Measurements from ENCODE around the gene HEMK1. TPM values are rescaled to one million over a fixed set of nuclear protein-coding genes. Genes with fewer than 3 reads are reported as not detected.

Gene HEMK1
- total and polyA plus RNA-seq, 7 donors, result 5.0 to 17.7 (median 9.6) TPM

GRCh38 chr3:50639055-50639494 is 69.8 kb downstream of the HEMK1 start:
- WGBS, 2 donors, result 93 to 94% methylated on average over 6 of the region's 6 CpGs

DNA sequence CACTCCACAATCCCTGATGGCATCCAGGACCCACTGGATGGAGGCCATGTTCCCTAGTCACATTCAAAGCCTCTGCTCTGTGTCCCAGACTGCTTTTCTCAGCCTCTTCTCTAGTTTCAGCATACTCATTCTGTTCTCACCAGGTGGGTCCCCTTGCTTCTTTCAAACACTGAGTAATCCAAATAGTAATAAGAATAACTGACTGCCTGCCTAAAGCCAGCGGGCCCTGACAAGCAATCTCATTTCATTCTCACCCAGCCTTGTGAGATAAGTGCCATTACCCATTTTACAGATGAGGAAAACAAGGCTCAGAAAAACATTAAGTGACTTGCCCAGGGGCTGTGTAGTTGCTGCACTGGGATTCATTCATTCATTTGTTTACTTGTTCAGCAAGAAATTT is 73.1 kb downstream of the HEMK1 start:
- Histone ChIP-seq H3K36me3 (peaks cover 0 to 59% (median 13%) of the 10 kb centered on the region in 4 donors), H3K9me3 (no peaks in the 10 kb centered on the region), H3K27me3 (no peaks in the 10 kb centered on the region), H3K4me1 (no peaks in the 10 kb centered on the region), H3K27ac (no peak overlapping the region), H3K4me3 (no peak overlapping the region)
- 87 to 97% methylated on average over 1 of the region's 1 CpG for WGBS, 2 donors
- TF ChIP-seq POLR2AphosphoS5 (IDR thresholded peaks at IDR 0.05) (no peak), EP300 (IDR thresholded peaks at IDR 0.05) (no peak), POLR2A (IDR thresholded peaks at IDR 0.05) (no peak)
- TF ChIP-seq, protein P1, sequence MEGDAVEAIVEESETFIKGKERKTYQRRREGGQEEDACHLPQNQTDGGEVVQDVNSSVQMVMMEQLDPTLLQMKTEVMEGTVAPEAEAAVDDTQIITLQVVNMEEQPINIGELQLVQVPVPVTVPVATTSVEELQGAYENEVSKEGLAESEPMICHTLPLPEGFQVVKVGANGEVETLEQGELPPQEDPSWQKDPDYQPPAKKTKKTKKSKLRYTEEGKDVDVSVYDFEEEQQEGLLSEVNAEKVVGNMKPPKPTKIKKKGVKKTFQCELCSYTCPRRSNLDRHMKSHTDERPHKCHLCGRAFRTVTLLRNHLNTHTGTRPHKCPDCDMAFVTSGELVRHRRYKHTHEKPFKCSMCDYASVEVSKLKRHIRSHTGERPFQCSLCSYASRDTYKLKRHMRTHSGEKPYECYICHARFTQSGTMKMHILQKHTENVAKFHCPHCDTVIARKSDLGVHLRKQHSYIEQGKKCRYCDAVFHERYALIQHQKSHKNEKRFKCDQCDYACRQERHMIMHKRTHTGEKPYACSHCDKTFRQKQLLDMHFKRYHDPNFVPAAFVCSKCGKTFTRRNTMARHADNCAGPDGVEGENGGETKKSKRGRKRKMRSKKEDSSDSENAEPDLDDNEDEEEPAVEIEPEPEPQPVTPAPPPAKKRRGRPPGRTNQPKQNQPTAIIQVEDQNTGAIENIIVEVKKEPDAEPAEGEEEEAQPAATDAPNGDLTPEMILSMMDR (IDR thresholded peaks at IDR 0.05), result no peak
- intact Hi-C loops (cut with DNase I), result no loop called here
- DNase-seq, result no peak

More at GRCh38 chr3:50639055-50639494, 69.8 kb downstream of the HEMK1 start:
- Histone ChIP-seq H3K27ac (no peak overlapping the region), H3K4me1 (no peaks in the 10 kb centered on the region), H3K36me3 (peaks cover 0 to 33% (median 5%) of the 10 kb centered on the region in 4 donors), H3K9me3 (no peaks in the 10 kb centered on the region), H3K27me3 (no peaks in the 10 kb centered on the region), H3K4me3 (no peak overlapping the region)
- intact Hi-C loops (cut with DNase I), result no loop called here
- DNase-seq, result no peak
- no peak for TF ChIP-seq EP300 (IDR thresholded peaks at IDR 0.05)
- TF ChIP-seq POLR2AphosphoS5 (IDR thresholded peaks at IDR 0.05), result no peak
- TF ChIP-seq POLR2A (IDR thresholded peaks at IDR 0.05), result no peak
- TF ChIP-seq, protein P1 (IDR thresholded peaks at IDR 0.05), result no peak

DNA sequence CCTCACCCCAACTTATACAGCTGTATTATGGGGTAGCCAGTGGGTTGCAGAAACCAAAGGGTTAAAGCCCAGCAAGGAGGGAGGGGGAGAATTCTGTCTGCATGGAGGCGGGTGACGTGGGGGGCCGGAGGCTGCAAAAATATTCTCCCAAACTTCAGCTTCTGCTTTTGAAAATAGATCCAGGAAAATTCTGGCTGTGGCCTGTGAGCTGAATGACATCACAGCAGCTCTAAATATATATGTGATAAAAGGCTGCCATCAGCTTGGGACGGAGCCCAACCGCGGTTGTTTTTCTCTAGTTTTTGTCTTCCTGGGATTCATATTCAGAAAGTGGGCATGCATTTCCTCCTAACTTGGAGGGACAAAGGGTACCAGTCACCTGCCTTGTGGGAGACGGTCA is 75.2 kb downstream of the HEMK1 start:
- H3K9me3 ChIP-seq, result no peaks in the 10 kb centered on the region
- H3K4me1 ChIP-seq, result peaks cover 0 to 14% (median 9%) of the 10 kb centered on the region in 4 donors
- no peak overlapping the region for H3K4me3 ChIP-seq
- intact Hi-C loops (cut with DNase I), result no loop called here
- 88 to 90% methylated on average over 7 of the region's 7 CpGs for WGBS, 2 donors
- H3K27me3 ChIP-seq, result no peaks in the 10 kb centered on the region
- no peak for TF ChIP-seq POLR2AphosphoS5 (IDR thresholded peaks at IDR 0.05)
- H3K27ac ChIP-seq, result no peak overlapping the region
- DNase-seq, result no peak
- H3K36me3 ChIP-seq, result peaks cover 0 to 65% (median 13%) of the 10 kb centered on the region in 4 donors

GRCh38 chr3:50645378-50645777 is 76.1 kb downstream of the HEMK1 start:
- intact Hi-C loops (cut with DNase I), result no loop called here
- Histone ChIP-seq H3K27ac (no peak overlapping the region), H3K36me3 (peaks cover 0 to 65% (median 13%) of the 10 kb centered on the region in 4 donors), H3K4me1 (peaks cover 0 to 18% (median 12%) of the 10 kb centered on the region in 4 donors), H3K9me3 (no peaks in the 10 kb centered on the region), H3K27me3 (no peaks in the 10 kb centered on the region), H3K4me3 (no peak overlapping the region)
- no peak for TF ChIP-seq EP300 (IDR thresholded peaks at IDR 0.05)
- no peak for TF ChIP-seq POLR2A (IDR thresholded peaks at IDR 0.05)
- TF ChIP-seq, protein P1 (IDR thresholded peaks at IDR 0.05), result no peak
- no peak for TF ChIP-seq POLR2AphosphoS5 (IDR thresholded peaks at IDR 0.05)
- 91 to 95% methylated on average over 2 of the region's 2 CpGs for WGBS, 2 donors
- no peak for DNase-seq

Other genes starting within 250 kb of the HEMK1 start
- gene HYAL2, start 246.8 kb upstream of the HEMK1 start, total RNA-seq, result 10 to 100 TPM; 41.6 to 62.6 (median 49.4) TPM
- 10 to 100 TPM in 2 of 3 donors, 1 to 10 TPM in 1; 8.6 to 45.8 (median 13.8) TPM for gene HYAL2, start 246.8 kb upstream of the HEMK1 start, polyA plus RNA-seq
- 10 to 100 TPM; 23.2 to 54.7 (median 38.0) TPM for gene TUSC2, start 241.3 kb upstream of the HEMK1 start, total RNA-seq
- 10 to 100 TPM; 28.7 to 37.1 (median 33.0) TPM for gene TUSC2, start 241.3 kb upstream of the HEMK1 start, polyA plus RNA-seq
- gene RASSF1, start 228.7 kb upstream of the HEMK1 start, total RNA-seq, result 10 to 100 TPM; 27.4 to 29.8 (median 28.5) TPM
- 10 to 100 TPM; 16.4 to 41.7 (median 21.0) TPM for gene RASSF1, start 228.7 kb upstream of the HEMK1 start, polyA plus RNA-seq
- 1 to 10 TPM in 1 of 4 donors, not detected in 3; 1.2 TPM for gene ZMYND10, start 223.8 kb upstream of the HEMK1 start, total RNA-seq
- under 1 TPM in 1 of 3 donors, not detected in 2; 0.77 TPM for gene ZMYND10, start 223.8 kb upstream of the HEMK1 start, polyA plus RNA-seq
- gene NPRL2, start 218.7 kb upstream of the HEMK1 start, total RNA-seq, result 10 to 100 TPM; 19.1 to 28.5 (median 19.2) TPM
- 10 to 100 TPM; 16.8 to 22.2 (median 18.7) TPM for gene NPRL2, start 218.7 kb upstream of the HEMK1 start, polyA plus RNA-seq
- gene CYB561D2, start 218.7 kb upstream of the HEMK1 start, total RNA-seq, result 10 to 100 TPM in 1 of 4 donors, 1 to 10 TPM in 3; 6.8 to 12.7 (median 8.2) TPM
- gene CYB561D2, start 218.7 kb upstream of the HEMK1 start, polyA plus RNA-seq, result 10 to 100 TPM; 10.8 to 46.0 (median 14.8) TPM
- gene TMEM115, start 210.0 kb upstream of the HEMK1 start, total RNA-seq, result 10 to 100 TPM; 40.5 to 45.7 (median 44.3) TPM
- gene TMEM115, start 210.0 kb upstream of the HEMK1 start, polyA plus RNA-seq, result 10 to 100 TPM in 2 of 3 donors, 1 to 10 TPM in 1; 9.5 to 37.4 (median 11.4) TPM
- 1 to 10 TPM in 3 of 4 donors, under 1 TPM in 1; 0.49 to 1.7 (median 1.3) TPM for gene CACNA2D2, start 65.9 kb upstream of the HEMK1 start, total RNA-seq
- gene CACNA2D2, start 65.9 kb upstream of the HEMK1 start, polyA plus RNA-seq, result 1 to 10 TPM in 1 of 3 donors, under 1 TPM in 1, not detected in 1; 0.60 to 1.2 TPM
- 10 to 100 TPM; 13.3 to 28.0 (median 16.0) TPM for gene C3orf18, start 1.8 kb upstream of the HEMK1 start, total RNA-seq
- 1 to 10 TPM; 1.8 to 4.0 (median 2.3) TPM for gene C3orf18, start 1.8 kb upstream of the HEMK1 start, polyA plus RNA-seq
- gene CISH, start 42.3 kb downstream of the HEMK1 start, total RNA-seq, result 10 to 100 TPM in 1 of 4 donors, 1 to 10 TPM in 3; 2.1 to 17.0 (median 5.3) TPM
- gene CISH, start 42.3 kb downstream of the HEMK1 start, polyA plus RNA-seq, result 10 to 100 TPM in 2 of 3 donors, 1 to 10 TPM in 1; 8.1 to 13.2 (median 11.8) TPM
- gene MAPKAPK3, start 47.6 kb downstream of the HEMK1 start, total RNA-seq, result 10 to 100 TPM; 15.2 to 22.2 (median 19.1) TPM
- gene MAPKAPK3, start 47.6 kb downstream of the HEMK1 start, polyA plus RNA-seq, result 10 to 100 TPM; 19.8 to 32.8 (median 30.3) TPM
- 1 to 10 TPM; 1.8 to 4.4 (median 3.6) TPM for gene DOCK3, start 105.4 kb downstream of the HEMK1 start, total RNA-seq
- gene DOCK3, start 105.4 kb downstream of the HEMK1 start, polyA plus RNA-seq, result under 1 TPM in 1 of 3 donors, not detected in 2; 0.25 TPM